ENCODE measurements around the gene SPINK4.

GRCh38 chr9:33270146-33270545 is 30.2 kb downstream of the SPINK4 start:
- TF ChIP-seq CTCF (conservative IDR thresholded peaks at IDR 0.05 in 1 of 2, IDR thresholded peaks at IDR 0.05 in 1 of 2; ENCODE audit: extremely low read depth in 1 of 2, insufficient read depth in 1 of 2, low read depth in 1 of 2, low read length in 2 of 2): no peak
- no peak for TF ChIP-seq EZH2 (IDR thresholded peaks at IDR 0.05; ENCODE audit: borderline replicate concordance, low read length)
